GM18909 (cell line): ENCODE measurements around the gene SH2D4B.

Experiments
- ATAC-seq: cut with Tn5 transposase; IDR thresholded peaks from one replicate; pipeline ENCODE4 v1.9.1; 2021; ENCODE audit warnings: mild to moderate bottlenecking; ENCODE audit not compliant: unreplicated experiment, poor library complexity

Gene SH2D4B

DNA sequence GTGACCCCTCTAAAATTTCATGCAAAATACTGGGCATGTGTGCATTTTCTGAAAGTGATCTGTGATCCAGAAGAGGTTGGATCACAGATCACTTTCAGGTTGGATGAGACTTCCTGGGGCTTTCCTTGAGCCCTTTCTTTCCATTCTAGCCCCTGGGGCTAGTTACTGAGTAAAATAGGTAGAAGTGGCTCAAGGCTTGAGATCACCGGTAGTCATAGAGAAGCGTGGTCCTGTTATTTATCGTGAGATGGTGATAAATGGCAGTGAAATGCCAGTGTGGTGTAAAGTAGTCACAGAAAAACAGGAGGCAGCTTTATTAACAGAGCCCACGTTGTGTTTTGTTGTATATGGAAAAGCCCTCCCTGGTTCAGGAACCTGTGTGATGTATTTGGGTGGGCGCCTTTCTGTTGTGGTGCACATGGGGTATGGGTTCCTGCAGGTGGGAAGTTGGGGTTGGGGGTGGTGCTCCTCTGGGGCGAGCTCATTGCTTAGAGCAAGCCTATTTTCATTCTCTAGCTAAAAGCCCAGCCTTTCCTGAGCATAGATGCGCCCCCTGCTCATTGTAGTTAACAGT is 34.0 kb upstream of the SH2D4B start:
- no peak for ATAC-seq

DNA sequence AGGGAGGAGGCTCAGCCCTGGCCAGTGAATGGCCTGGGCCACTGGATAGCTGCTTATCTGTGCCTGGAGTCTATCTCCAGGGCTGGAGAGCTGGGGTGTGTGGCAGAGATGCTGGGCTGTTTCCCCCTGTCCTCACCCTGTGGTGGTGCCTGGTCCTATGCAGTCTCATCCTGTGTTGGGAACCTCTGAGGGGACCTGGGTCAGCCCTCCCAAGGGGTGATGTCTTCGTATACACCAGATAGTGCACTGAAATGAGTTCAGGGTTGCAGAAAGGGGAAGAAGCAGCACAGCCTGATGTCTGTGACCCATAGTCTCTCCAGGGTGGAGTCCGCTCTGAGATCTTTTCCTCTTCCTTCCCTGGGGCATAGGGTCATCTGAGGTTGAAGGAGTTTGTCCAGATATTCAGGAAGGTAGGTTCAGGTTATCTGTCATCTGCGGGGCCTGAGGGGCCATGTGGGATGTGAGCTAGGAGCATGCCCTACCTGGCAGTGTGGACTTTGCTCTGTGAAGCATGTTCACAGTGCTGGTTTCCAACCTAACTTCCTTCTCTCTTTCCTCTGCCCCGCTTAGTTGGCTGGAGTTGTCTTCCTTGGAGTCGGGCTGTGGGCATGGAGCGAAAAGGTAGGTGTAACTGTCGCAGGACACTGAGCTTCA is 33.4 kb upstream of the SH2D4B start:
- no peak for ATAC-seq

DNA sequence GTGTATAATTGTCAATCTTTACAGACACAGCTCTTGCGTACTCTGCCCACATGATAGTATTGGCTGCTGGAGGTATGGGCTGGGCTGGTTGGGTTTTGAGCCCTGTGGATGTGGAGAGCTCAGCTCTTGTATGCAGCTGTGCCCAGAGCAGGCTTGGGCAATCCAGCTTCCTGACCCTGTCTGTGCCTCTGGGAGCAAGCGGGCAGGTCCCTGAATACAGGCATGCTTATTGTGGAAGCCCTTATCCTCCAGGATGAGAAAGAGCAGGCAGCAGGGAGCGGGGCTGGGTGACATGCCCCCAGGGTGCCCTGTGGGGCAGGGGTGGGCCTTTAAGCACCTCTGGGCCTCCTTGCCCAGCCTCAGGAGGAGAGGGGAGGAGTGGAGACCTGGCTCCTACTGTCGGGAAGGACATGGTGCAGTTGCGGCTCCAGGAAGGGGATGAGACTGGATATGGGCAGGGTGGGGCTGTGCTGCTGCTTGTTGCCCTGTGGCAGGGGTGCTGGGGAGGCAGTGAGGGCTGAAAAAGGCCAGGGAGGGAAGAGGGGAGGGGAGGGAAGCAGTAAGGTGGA is 32.7 kb upstream of the SH2D4B start:
- no peak for ATAC-seq

DNA sequence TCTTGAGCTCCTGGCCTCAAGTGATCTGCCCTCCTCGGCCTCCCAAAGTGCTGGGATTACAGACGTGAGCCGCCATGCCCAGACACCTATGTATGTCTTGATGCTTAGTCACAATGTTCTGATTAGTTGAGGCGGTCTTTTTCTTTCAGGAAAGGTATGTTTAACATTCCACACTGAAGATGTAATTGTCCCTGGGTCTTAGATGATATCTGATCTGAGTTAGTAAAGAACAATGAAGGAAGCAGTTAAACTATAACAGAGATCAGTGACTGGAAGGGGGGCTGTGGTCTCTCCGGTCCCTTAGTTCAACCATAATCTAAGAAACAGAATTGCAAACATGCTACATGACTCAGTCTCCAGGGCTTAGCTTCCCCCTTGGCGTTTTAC is 31.5 kb upstream of the SH2D4B start:
- no peak for ATAC-seq

DNA sequence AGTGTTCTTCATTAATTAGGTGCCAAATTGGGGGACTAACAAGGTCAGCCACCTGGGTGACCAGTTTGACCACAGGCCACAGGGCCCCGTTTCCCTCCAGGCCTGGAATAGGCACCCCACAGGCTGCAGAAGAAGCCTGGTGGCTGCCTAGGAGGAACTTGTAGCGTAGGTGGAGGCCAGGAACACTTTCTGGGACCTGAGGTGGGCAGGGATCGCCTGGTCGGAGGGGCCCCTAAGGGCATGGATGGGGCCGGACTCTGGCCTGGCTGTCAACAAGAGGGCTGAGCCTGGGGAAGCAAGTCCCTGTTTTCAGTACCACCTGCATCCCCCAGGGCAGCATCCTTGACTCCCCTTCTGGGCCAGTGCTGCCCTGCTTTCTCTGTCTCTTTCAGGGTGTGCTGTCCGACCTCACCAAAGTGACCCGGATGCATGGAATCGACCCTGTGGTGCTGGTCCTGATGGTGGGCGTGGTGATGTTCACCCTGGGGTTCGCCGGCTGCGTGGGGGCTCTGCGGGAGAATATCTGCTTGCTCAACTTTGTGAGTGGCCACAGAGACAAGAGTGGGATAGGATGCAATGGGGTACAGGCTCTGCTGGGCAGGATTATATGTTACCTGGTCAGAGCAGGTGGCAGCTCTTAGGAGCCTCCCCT is 30.7 kb upstream of the SH2D4B start:
- ATAC-seq = no peak

DNA sequence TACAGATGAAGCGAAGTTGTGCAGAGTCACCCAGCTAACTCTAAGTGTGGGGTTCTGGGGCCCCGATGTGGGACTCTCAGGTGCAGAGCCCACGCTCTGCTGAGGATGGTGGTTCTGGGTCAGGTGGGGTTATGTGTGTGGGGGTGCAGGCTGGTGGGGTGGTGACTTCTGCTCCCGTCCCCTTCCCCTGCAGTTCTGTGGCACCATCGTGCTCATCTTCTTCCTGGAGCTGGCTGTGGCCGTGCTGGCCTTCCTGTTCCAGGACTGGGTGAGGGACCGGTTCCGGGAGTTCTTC is 28.6 kb upstream of the SH2D4B start:
- ATAC-seq = no peak

DNA sequence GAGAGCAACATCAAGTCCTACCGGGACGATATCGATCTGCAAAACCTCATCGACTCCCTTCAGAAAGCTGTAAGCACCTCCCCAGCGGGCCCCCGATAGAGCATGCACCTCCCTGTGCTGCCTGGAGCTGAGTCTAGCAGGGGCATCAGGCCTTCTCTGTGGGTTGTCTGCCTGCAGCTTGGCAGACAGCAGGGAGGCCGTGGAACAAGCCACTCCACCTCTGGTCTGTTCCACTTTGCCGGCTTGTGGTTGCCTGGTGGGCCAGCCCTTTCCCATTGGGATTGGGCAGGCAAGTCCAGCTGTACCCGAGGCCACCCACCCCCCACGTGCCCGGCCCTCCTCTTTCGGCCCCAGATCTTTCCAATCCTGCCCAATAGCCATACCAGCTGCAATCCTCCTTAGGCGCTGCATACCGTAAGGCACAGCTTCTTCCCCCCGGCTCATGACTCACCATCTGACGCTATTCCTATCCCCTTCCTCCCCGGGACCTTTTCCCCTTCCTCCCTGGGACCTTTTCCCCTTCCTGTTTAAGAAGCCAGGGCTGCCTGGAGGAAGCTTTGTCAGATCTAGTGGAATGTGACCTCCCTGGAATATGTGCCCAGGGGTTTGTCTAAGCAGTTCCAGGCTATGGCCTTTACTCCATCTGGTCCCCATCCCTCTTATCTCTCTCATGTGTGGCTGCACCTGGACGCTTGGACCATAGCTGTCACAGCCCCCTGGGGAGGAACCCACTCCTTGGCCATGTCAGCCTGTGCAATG is 28.1 kb upstream of the SH2D4B start:
- no peak for ATAC-seq

DNA sequence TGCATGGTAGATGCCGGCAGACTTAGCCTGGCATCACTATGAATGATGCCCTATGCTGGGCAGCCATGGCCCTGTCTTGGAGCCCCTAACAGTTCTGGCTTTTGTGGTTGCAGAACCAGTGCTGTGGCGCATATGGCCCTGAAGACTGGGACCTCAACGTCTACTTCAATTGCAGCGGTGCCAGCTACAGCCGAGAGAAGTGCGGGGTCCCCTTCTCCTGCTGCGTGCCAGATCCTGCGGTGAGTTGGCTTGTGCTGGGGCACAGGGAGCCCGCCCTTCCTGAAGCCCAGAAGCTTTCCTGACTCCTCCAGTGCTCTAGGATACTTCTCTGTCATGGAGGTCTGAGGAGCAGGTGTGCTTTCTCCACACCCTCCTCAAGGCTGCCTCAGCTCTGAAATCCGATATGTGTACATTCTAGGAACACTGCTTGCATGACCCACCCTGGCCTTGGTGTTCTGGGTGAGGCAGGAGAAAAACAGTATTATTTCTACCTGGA is 25.6 kb upstream of the SH2D4B start:
- ATAC-seq = no peak

DNA sequence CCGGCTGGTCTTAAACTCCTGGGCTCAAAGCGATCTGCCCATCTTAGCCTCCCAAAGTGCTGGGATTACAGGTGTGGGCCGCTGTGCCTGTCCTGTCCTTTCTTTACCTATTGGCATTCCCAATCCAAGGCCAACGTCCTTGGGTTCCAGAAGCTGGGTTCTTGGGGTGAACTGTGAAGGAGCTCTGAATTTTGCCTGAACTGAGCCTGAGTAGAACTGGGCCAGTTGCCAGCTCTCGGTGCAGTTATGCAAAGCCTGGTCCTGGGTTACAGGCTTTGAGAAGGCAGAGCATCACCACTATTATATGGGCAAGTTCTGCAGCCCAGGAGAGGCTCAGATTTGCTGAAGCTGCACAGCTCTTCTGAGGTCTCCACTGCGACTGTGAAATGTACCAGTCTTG is 24.6 kb upstream of the SH2D4B start:
- no peak for ATAC-seq

DNA sequence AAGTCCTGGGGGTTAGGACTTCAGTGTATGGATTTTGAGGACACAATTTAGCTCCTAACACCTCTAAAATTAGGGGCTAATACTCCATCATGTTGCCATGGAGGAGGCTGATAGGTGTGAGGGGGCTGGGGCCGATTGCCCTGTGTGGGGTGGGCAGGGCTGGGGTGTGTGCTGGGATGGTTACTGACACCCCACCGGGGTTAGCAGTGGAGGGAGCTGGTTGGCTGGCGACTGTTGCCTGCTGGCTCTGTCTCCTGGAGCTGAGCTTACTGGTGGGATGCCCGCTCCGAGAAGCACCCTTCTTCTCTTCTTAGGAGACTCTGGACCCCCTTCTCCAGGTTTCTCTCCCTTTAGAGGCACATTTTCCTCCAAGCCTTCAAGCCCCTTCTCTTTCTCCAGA is 22.2 kb upstream of the SH2D4B start:
- ATAC-seq = no peak

DNA sequence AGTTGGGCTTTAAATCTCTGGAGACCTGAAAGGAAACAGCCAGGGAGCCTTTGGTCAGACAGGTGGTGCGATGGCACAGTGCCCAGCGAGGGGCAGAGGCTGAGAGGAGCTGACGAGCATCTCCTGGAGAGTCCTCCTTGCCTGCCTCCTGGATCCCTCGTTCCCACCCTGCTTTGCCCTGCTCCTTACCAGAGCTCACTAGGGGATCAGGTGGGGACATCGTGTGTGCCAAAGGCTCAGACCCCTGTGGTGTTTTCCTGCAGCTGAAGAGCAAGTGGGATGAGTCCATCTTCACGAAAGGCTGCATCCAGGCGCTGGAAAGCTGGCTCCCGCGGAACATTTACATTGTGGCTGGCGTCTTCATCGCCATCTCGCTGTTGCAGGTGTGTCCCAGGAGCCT is 21.8 kb upstream of the SH2D4B start:
- ATAC-seq = no peak

DNA sequence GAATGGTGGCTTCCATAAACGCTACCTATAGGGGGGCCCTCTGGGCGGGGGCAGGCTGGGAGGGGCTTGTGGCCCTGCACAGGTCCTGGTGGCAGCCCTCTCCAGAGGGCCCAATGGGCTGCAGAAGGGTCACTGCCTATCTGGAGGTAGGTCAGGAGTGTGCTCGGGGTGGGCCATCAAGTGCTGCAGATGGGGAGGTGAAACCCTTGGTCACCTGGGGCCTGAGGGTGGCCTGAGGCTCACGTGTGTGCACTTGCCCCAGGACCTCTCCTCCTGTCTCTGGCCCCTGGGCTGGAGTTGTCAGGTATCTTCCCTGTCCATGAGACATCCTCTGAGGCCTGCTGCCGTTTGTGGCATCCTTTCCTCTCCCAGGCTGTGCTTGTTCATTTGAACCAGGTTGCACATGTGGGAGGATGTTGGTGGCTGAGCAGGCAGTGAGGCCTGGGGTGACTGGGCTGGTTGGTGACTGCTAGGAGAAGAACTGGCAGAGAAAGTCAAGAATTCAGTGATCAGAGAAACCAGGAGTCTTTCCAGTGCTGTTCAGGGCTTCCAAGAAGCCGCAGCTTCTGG is 21.1 kb upstream of the SH2D4B start:
- ATAC-seq = no peak

DNA sequence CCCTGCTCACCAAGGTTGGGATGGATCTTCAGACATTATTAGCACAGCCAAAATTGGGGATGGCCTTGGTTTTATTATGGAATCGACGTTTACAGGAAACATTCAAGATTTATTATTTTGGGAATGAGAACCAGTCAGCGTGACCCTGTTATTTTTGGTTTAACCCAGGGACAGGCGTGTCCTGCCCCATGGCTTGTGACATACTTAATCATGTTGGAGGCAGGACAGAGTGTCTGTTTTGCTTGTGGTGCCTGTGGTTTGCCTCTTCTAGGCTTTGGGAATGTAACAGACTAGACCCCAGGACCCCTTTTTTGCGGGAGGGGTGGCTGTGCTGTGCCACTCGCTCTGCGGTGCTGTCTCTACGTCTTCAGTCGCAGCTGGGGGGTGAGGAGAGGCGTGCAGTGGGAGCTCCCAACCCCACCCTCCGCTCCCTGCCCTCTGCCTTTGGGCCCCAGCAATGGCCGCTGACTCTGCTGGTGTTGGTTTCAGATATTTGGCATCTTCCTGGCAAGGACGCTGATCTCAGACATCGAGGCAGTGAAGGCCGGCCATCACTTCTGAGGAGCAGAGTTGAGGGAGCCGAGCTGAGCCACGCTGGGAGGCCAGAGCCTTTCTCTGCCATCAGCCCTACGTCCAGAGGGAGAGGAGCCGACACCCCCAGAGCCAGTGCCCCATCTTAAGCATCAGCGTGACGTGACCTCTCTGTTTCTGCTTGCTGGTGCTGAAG is 20.1 kb upstream of the SH2D4B start:
- no peak for ATAC-seq

DNA sequence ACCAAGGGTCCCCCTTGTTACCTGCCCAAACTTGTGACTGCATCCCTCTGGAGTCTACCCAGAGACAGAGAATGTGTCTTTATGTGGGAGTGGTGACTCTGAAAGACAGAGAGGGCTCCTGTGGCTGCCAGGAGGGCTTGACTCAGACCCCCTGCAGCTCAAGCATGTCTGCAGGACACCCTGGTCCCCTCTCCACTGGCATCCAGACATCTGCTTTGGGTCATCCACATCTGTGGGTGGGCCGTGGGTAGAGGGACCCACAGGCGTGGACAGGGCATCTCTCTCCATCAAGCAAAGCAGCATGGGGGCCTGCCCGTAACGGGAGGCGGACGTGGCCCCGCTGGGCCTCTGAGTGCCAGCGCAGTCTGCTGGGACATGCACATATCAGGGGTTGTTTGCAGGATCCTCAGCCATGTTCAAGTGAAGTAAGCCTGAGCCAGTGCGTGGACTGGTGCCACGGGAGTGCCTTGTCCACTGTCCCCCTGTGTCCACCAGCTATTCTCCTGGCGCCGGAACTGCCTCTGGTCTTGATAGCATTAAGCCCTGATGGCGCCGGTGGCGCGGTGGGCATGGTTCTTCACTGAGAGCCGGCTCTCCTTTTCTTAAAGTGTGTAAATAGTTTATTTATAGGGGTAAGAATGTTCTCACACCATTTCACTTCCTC is 19.4 kb upstream of the SH2D4B start:
- ATAC-seq = peak; percentile 50

DNA sequence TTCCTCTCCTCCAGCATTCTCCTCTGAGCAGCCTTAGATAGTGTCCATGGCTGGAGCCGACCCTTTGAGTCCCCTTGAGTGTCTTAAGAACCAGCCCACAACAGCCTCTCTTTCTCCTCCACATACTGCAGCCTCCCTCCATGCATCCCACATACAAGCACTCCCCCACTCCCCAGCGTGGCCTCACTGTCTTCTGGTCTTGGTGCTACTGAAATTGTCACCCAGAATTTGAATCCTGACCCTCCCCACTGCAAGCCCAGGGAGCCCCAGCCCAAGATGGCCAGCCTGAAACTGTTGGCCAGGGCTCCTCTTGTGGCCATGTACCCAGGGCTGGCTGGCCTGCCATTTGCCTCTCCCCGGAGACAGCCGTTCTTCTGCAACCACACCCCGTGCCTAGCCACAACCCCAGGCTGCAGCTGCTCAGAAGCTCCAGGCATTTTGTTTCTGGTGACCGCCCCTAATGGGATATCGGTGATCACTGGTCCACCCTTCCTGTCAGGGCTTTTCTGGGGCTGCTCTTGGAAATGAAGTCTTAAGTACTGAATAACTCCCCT is 18.8 kb upstream of the SH2D4B start:
- no peak for ATAC-seq

DNA sequence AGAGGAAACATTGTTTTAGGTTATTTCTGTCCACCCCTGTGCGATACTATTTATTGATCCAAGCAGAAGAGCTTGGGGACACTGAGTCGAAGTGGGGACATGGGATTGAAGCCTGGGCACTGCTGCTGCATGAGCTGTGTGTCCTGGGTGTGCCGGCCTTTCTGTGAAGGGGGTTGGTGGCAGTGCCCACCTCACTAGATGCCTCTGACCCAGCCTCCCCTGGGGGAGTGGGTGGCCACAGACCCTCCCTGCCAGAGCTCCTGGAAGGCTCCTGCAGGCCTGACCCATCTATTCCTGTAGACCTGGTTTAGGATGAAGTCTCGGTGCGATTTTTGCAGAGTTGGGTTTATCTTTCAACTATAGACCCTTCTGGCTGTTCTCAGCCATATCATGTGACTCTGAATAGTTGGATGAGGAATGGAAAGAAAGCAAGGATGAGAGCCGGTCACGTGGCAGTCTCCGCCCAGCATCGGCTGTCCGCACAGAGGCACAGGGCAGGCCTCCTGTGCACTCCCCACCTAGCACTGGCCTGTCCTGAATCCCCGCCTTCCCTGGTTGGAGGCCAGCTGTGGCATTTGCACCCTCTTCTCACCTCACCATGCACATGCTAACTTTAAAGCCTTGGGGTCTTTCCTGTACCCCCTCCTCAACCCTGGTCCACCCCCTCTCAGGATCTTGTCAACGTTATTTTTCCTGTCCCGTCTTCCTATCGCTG is 17.6 kb upstream of the SH2D4B start:
- ATAC-seq = no peak

DNA sequence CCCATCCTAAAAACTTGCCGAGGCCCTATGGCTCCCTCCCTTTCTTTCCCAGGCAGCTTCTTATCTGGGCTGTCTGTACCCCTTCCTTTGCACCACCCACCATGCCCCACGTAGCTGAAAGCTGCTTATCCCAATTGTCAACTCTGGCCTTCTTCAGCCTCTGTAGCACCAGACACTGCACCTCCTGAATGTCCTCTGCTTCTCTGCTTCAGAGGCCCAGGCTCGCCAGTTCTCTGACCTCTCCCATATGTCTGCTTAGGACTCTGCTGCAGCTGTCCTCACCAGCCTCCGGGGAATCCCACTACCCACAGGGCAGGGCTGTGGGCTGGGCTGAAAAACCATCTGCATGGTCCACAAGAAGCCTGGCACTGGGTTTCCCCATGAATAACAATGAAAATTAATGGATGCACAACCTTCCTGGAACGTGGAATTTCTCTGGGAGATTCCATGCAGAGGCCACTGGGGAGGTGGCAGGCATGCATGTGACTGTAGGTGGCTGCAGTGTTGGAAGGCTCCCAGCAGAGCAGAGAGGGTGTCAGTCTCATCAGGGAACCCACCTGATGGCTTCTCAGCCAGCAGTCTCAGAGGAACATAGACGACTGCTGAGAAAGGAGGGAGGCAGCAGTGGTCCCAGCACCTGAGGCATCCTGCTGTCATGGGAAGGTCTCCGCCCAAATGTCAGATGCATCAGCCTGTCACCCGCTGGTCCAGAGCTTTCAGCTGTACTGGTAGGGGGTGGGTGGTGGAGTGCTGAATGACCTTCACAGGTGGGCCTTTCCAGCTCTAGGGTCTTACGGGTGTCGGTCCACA is 16.8 kb upstream of the SH2D4B start:
- no peak for ATAC-seq
